ENCODE measurements around the gene ETNK1. TPM values are rescaled to one million over a fixed set of nuclear protein-coding genes. Genes with fewer than 3 reads are reported as not detected.

ETNK1 gene
- total and polyA plus RNA-seq, 4 experiments from 2014 or later, result 17.0 to 88.1 (median 49.9) TPM

GRCh38 chr12:22615963-22616501 lies 8.9 kb upstream of the ETNK1 start:
- Mint-ChIP-seq H3K27ac (no peak overlapping the region), H3K4me1 (no peaks in the 10 kb centered on the region), H3K4me3 (no peak overlapping the region), H3K36me3 (peaks cover 0 to 6% of the 10 kb centered on the region in 2 donors), H3K9me3 (peaks cover 3 to 29% (median 15%) of the 10 kb centered on the region in 8 donors), H3K27me3 (peaks cover 2 to 4% of the 10 kb centered on the region in 2 donors)
- H3K4me1 ChIP-seq (ENCODE audit: insufficient read depth, low read length), result no peaks in the 10 kb centered on the region
- H3K9me3 ChIP-seq (ENCODE audit: control insufficient read depth in 1 of 2, low read length in 2 of 2), result peaks cover 0 to 6% of the 10 kb centered on the region in 2 donors
- intact Hi-C loops (cut with micrococcal nuclease), result no loop called here
- no peak overlapping the region for H3K27ac ChIP-seq (ENCODE audit: low read depth, low read length)
- H3K4me3 ChIP-seq (ENCODE audit: low read length in 2 of 2), result no peak overlapping the region
- no peak for DNase-seq
- CTCF ChIA-PET (ENCODE audit: partially characterized antibody), result interaction anchor here (1.2 to 1.4 kb wide), 2 partner anchors 8 to 14 kb away, joined by 3 to 5 read pairs; no protein-coding TSS in a partner anchor
- no peaks in the 10 kb centered on the region for H3K36me3 ChIP-seq (ENCODE audit: insufficient read depth, low read length)
- no peaks in the 10 kb centered on the region for H3K27me3 ChIP-seq (ENCODE audit: insufficient read depth, low read length)
- POLR2A ChIA-PET (ENCODE audit: partially characterized antibody), result no interaction called here

- DNase-seq, result no peak
- no peak overlapping the region for H3K27ac ChIP-seq (ENCODE audit: low read depth, low read length)
- POLR2A ChIA-PET (ENCODE audit: partially characterized antibody), result no interaction called here
- Mint-ChIP-seq H3K27ac (no peak overlapping the region), H3K4me3 (no peak overlapping the region), H3K9me3 (peaks cover 0 to 23% (median 7%) of the 10 kb centered on the region in 8 donors), H3K36me3 (peaks cover 0 to 2% of the 10 kb centered on the region in 2 donors), H3K27me3 (peaks cover 2 to 4% of the 10 kb centered on the region in 2 donors), H3K4me1 (no peaks in the 10 kb centered on the region)
- no peaks in the 10 kb centered on the region for H3K36me3 ChIP-seq (ENCODE audit: insufficient read depth, low read length)
- no peaks in the 10 kb centered on the region for H3K4me1 ChIP-seq (ENCODE audit: insufficient read depth, low read length)
- intact Hi-C loops (cut with micrococcal nuclease), result no loop called here
- CTCF ChIA-PET (ENCODE audit: partially characterized antibody), result no interaction called here
- H3K4me3 ChIP-seq (ENCODE audit: low read length in 2 of 2), result no peak overlapping the region
- H3K27me3 ChIP-seq (ENCODE audit: insufficient read depth, low read length), result no peaks in the 10 kb centered on the region
- H3K9me3 ChIP-seq (ENCODE audit: control insufficient read depth in 1 of 2, low read length in 2 of 2), result peaks cover 0 to 6% of the 10 kb centered on the region in 2 donors
These were observed 7.3 kb upstream of the ETNK1 start for GRCh38 chr12:22617630-22618029.

GRCh38 chr12:22624548-22624869 lies 462 bp upstream of the ETNK1 start:
- peak overlapping the region; percentile 93 to 99 (median 98) for H3K27ac Mint-ChIP-seq
- ChIA-PET POLR2A (ENCODE audit: partially characterized antibody) (interaction anchor here (0.6 to 5.7 kb wide), 9 partner anchors 11 to 1123 kb away, joined by 3 to 74 read pairs (median 4); partner anchors contain the start of genes C2CD5, CMAS, GOLT1B and RECQL), CTCF (ENCODE audit: partially characterized antibody) (interaction anchor here (0.9 to 3.4 kb wide), 4 partner anchors 9 to 289 kb away, joined by 3 to 12 read pairs (median 4); no protein-coding TSS in a partner anchor)
- peaks cover 0 to 11% of the 10 kb centered on the region in 2 donors for H3K36me3 Mint-ChIP-seq
- Histone ChIP-seq H3K4me1 (ENCODE audit: insufficient read depth, low read length) (peaks cover 32% of the 10 kb centered on the region), H3K36me3 (ENCODE audit: insufficient read depth, low read length) (no peaks in the 10 kb centered on the region), H3K27ac (ENCODE audit: low read depth, low read length) (peak overlapping the region; percentile 80), H3K9me3 (ENCODE audit: control insufficient read depth in 1 of 2, low read length in 2 of 2) (no peaks in the 10 kb centered on the region), H3K4me3 (ENCODE audit: low read length in 2 of 2) (peak overlapping the region; percentile 59 to 93), H3K27me3 (ENCODE audit: insufficient read depth, low read length) (no peaks in the 10 kb centered on the region)
- no peak for DNase-seq
- H3K4me3 Mint-ChIP-seq, result peak overlapping the region; percentile 92 to 99 (median 93)
- H3K9me3 Mint-ChIP-seq, result peaks cover 0 to 3% (median 0%) of the 10 kb centered on the region in 8 donors
- H3K27me3 Mint-ChIP-seq, result peaks cover 3% of the 10 kb centered on the region in 2 donors
- intact Hi-C loops (cut with micrococcal nuclease), result loop anchor here (10.0 kb wide), 3 partner anchors 930 to 1170 kb away; partner anchors contain the start of genes GOLT1B and RECQL
- peaks cover 24 to 46% (median 35%) of the 10 kb centered on the region in 4 donors for H3K4me1 Mint-ChIP-seq

- intact Hi-C loops (cut with micrococcal nuclease), result loop anchor here (1.0 to 10.0 kb wide), 8 partner anchors 17 to 1171 kb away; partner anchors contain the start of genes C2CD5, CMAS, GOLT1B and RECQL
These were observed 857 bp downstream of the ETNK1 start for GRCh38 chr12:22625762-22626294.

GRCh38 chr12:22626406-22626805 lies 1.4 kb downstream of the ETNK1 start:
- H3K27me3 Mint-ChIP-seq, result peaks cover 0 to 3% of the 10 kb centered on the region in 2 donors
- Histone ChIP-seq H3K9me3 (ENCODE audit: control insufficient read depth in 1 of 2, low read length in 2 of 2) (no peaks in the 10 kb centered on the region), H3K4me3 (ENCODE audit: low read length in 2 of 2) (peak overlapping the region; percentile 80 to 93), H3K36me3 (ENCODE audit: insufficient read depth, low read length) (no peaks in the 10 kb centered on the region), H3K4me1 (ENCODE audit: insufficient read depth, low read length) (peaks cover 39% of the 10 kb centered on the region), H3K27me3 (ENCODE audit: insufficient read depth, low read length) (no peaks in the 10 kb centered on the region), H3K27ac (ENCODE audit: low read depth, low read length) (peak overlapping the region; percentile 80)
- DNase-seq, result peak; percentile 13 to 41 (median 17)
- intact Hi-C loops (cut with micrococcal nuclease), result loop anchor here (1.0 to 10.0 kb wide), 7 partner anchors 16 to 1172 kb away; partner anchors contain the start of genes CMAS, GOLT1B, RECQL and ST8SIA1
- peak overlapping the region; percentile 73 to 99 (median 98) for H3K27ac Mint-ChIP-seq
- H3K4me1 Mint-ChIP-seq, result peaks cover 30 to 55% (median 47%) of the 10 kb centered on the region in 4 donors
- H3K9me3 Mint-ChIP-seq, result peaks cover 0 to 3% (median 0%) of the 10 kb centered on the region in 8 donors
- ChIA-PET CTCF (ENCODE audit: partially characterized antibody) (interaction anchor here (3.4 kb wide), 1 partner anchor 97 kb away, joined by 12 read pairs; no protein-coding TSS in a partner anchor), POLR2A (ENCODE audit: partially characterized antibody) (interaction anchor here (1.3 to 5.7 kb wide), 2 partner anchors 83 to 91 kb away, joined by 3 to 74 read pairs; partner anchors contain the start of gene C2CD5)
- H3K4me3 Mint-ChIP-seq, result peak overlapping the region; percentile 92 to 99 (median 93)
- H3K36me3 Mint-ChIP-seq, result peaks cover 0 to 17% of the 10 kb centered on the region in 2 donors

More at GRCh38 chr12:22625762-22626294, 857 bp downstream of the ETNK1 start:
- H3K9me3 Mint-ChIP-seq, result peaks cover 0 to 3% (median 0%) of the 10 kb centered on the region in 8 donors
- H3K27ac Mint-ChIP-seq, result peak overlapping the region; percentile 93 to 99 (median 98)
- H3K4me3 ChIP-seq (ENCODE audit: low read length in 2 of 2), result peak overlapping the region; percentile 80 to 93
- ChIA-PET CTCF (ENCODE audit: partially characterized antibody) (interaction anchor here (3.4 kb wide), 1 partner anchor 97 kb away, joined by 12 read pairs; no protein-coding TSS in a partner anchor), POLR2A (ENCODE audit: partially characterized antibody) (interaction anchor here (1.7 to 5.7 kb wide), 2 partner anchors 14 to 82 kb away, joined by 3 to 74 read pairs; partner anchors contain the start of gene C2CD5)
- H3K36me3 Mint-ChIP-seq, result peaks cover 0 to 15% of the 10 kb centered on the region in 2 donors
- peaks cover 29 to 53% (median 43%) of the 10 kb centered on the region in 4 donors for H3K4me1 Mint-ChIP-seq
- H3K27me3 Mint-ChIP-seq, result peaks cover 0 to 3% of the 10 kb centered on the region in 2 donors
- peak; percentile 27 to 58 (median 32) for DNase-seq
- H3K9me3 ChIP-seq (ENCODE audit: control insufficient read depth in 1 of 2, low read length in 2 of 2), result no peaks in the 10 kb centered on the region
- H3K4me1 ChIP-seq (ENCODE audit: insufficient read depth, low read length), result peaks cover 38% of the 10 kb centered on the region
- peak overlapping the region; percentile 80 for H3K27ac ChIP-seq (ENCODE audit: low read depth, low read length)
- H3K27me3 ChIP-seq (ENCODE audit: insufficient read depth, low read length), result no peaks in the 10 kb centered on the region
- H3K36me3 ChIP-seq (ENCODE audit: insufficient read depth, low read length), result no peaks in the 10 kb centered on the region
- H3K4me3 Mint-ChIP-seq, result peak overlapping the region; percentile 92 to 99 (median 93)

GRCh38 chr12:22627371-22627770 lies 2.4 kb downstream of the ETNK1 start:
- peak overlapping the region; percentile 72 to 94 (median 76) for H3K4me3 Mint-ChIP-seq
- no peaks in the 10 kb centered on the region for H3K27me3 ChIP-seq (ENCODE audit: insufficient read depth, low read length)
- H3K27ac Mint-ChIP-seq, result peak overlapping the region; percentile 60 to 95 (median 86)
- H3K4me3 ChIP-seq (ENCODE audit: low read length in 2 of 2), result peak overlapping the region in 1 of 2 donors; percentile 3
- H3K4me1 Mint-ChIP-seq, result peaks cover 33 to 63% (median 50%) of the 10 kb centered on the region in 4 donors
- H3K27ac ChIP-seq (ENCODE audit: low read depth, low read length), result peak overlapping the region; percentile 28
- H3K4me1 ChIP-seq (ENCODE audit: insufficient read depth, low read length), result peaks cover 42% of the 10 kb centered on the region
- intact Hi-C loops (cut with micrococcal nuclease), result loop anchor here (2.0 to 10.0 kb wide), 6 partner anchors 15 to 1173 kb away; partner anchors contain the start of genes CMAS, GOLT1B, RECQL and ST8SIA1
- peaks cover 0 to 3% (median 0%) of the 10 kb centered on the region in 8 donors for H3K9me3 Mint-ChIP-seq
- no peaks in the 10 kb centered on the region for H3K9me3 ChIP-seq (ENCODE audit: control insufficient read depth in 1 of 2, low read length in 2 of 2)
- H3K36me3 Mint-ChIP-seq, result peaks cover 0 to 20% of the 10 kb centered on the region in 2 donors
- peak in 1 of 5 donors; percentile 9 for DNase-seq
- ChIA-PET POLR2A (ENCODE audit: partially characterized antibody) (interaction anchor here (0.6 to 5.7 kb wide), 3 partner anchors 84 to 293 kb away, joined by 3 to 74 read pairs (median 3); partner anchors contain the start of genes C2CD5 and ST8SIA1), CTCF (ENCODE audit: partially characterized antibody) (interaction anchor here (0.6 to 2.4 kb wide), 3 partner anchors 8 to 101 kb away, joined by 3 to 19 read pairs (median 3); no protein-coding TSS in a partner anchor)
- H3K27me3 Mint-ChIP-seq, result peaks cover 0 to 3% of the 10 kb centered on the region in 2 donors
- H3K36me3 ChIP-seq (ENCODE audit: insufficient read depth, low read length), result no peaks in the 10 kb centered on the region

Measured in CD4-positive, alpha-beta memory T cell (primary cell).